ENCODE data around the gene NACA. TPM values are rescaled to one million over a fixed set of nuclear protein-coding genes. Genes with fewer than 3 reads are reported as not detected.

Gene NACA
- total and polyA plus RNA-seq, 2 experiments from 2014 or later, result 1,081 to 2,495 TPM

- peak overlapping the region; percentile 100 for H3K27ac Mint-ChIP-seq
- Histone ChIP-seq H3F3A (replicated peaks; ENCODE audit: low read depth) (0 out of 2 replicates have a peak, but pooled peaks cover 11% of the 10 kb centered on the region), H3K4me3 (peak overlapping the region; percentile 93), H3K27me3 (ENCODE audit: insufficient read depth) (no peaks in the 10 kb centered on the region), H4K20me1 (replicated peaks; ENCODE audit: insufficient read depth) (peaks cover 33% of the 10 kb centered on the region), H3K36me3 (ENCODE audit: insufficient read depth) (peaks cover 27% of the 10 kb centered on the region), H3K9me2 (ENCODE audit: insufficient read depth) (peaks cover 2% of the 10 kb centered on the region; the same call in 1 of the 2 replicates), H3K4me2 (peak overlapping the region; percentile 99), H3K79me2 (replicated peaks; ENCODE audit: insufficient read depth) (peaks cover 44% of the 10 kb centered on the region), H3K27ac (ENCODE audit: low read depth) (peak overlapping the region; percentile 96), H2AFZ (no peak overlapping the region), H3K4me1 (ENCODE audit: insufficient read depth) (peaks cover 32% of the 10 kb centered on the region)
- H3K4me3 Mint-ChIP-seq, result peak overlapping the region; percentile 98
- H3K36me3 Mint-ChIP-seq (ENCODE audit: low read depth), result peaks cover 76% of the 10 kb centered on the region
- ATAC-seq (no peak), DNase-seq (ENCODE audit: low spot score) (no peak)
- H3K27me3 Mint-ChIP-seq (ENCODE audit: insufficient read depth, low read depth, poor library complexity), result peaks cover 7% of the 10 kb centered on the region
- TF ChIP-seq CREB1 (CRISPR knock-in tag; IDR thresholded peaks at IDR 0.05; ENCODE audit: low read depth) (no peak), NANOG (IDR thresholded peaks at IDR 0.05; ENCODE audit: borderline replicate concordance) (no peak), EZH2phosphoT487 (IDR thresholded peaks at IDR 0.05; ENCODE audit: unreplicated experiment) (no peak), EZH2 (IDR thresholded peaks at IDR 0.05; ENCODE audit: low read depth, unreplicated experiment) (no peak), ZNF114 (CRISPR knock-in tag; IDR thresholded peaks at IDR 0.05) (no peak), JUNB (IDR thresholded peaks at IDR 0.05; ENCODE audit: unreplicated experiment) (no peak), POLR2AphosphoS5 (IDR thresholded peaks at IDR 0.05; ENCODE audit: low read depth) (no peak)
- peaks cover 36% of the 10 kb centered on the region for H3K4me1 Mint-ChIP-seq
- H3K9me3 Mint-ChIP-seq, result no peaks in the 10 kb centered on the region
Observed at GRCh38 chr12:56725723-56726102, 614 bp upstream of the NACA start.

- peak overlapping the region; percentile 99 for H3K4me2 ChIP-seq
- H3K79me2 ChIP-seq (replicated peaks; ENCODE audit: insufficient read depth), result peaks cover 54% of the 10 kb centered on the region
- peaks cover 5% of the 10 kb centered on the region; the same call in 1 of the 2 replicates for H3K9me2 ChIP-seq (ENCODE audit: insufficient read depth)
- H3K4me3 ChIP-seq, result peak overlapping the region; percentile 93
- H3K27ac Mint-ChIP-seq, result peak overlapping the region; percentile 100
- H3K27me3 ChIP-seq (ENCODE audit: insufficient read depth), result no peaks in the 10 kb centered on the region
- ATAC-seq, result peak; percentile 7
- H2AFZ ChIP-seq, result 0 out of 2 replicates have a peak overlapping the region, but pooled peaks have one; percentile 72
- DNase-seq (ENCODE audit: low spot score), result peak; percentile 24
- peaks cover 82% of the 10 kb centered on the region for H3K36me3 Mint-ChIP-seq (ENCODE audit: low read depth)
- H3F3A ChIP-seq (replicated peaks; ENCODE audit: low read depth), result 0 out of 2 replicates have a peak, but pooled peaks cover 17% of the 10 kb centered on the region
- H4K20me1 ChIP-seq (replicated peaks; ENCODE audit: insufficient read depth), result peaks cover 44% of the 10 kb centered on the region
- H3K4me3 Mint-ChIP-seq, result peak overlapping the region; percentile 98
- H3K9me3 Mint-ChIP-seq, result no peaks in the 10 kb centered on the region; the same call in 2 of the 3 replicates
- peaks cover 30% of the 10 kb centered on the region for H3K36me3 ChIP-seq (ENCODE audit: insufficient read depth)
- peaks cover 11% of the 10 kb centered on the region for H3K27me3 Mint-ChIP-seq (ENCODE audit: insufficient read depth, low read depth, poor library complexity)
- H3K27ac ChIP-seq (ENCODE audit: low read depth), result peak overlapping the region; percentile 96
- peaks cover 43% of the 10 kb centered on the region for H3K4me1 ChIP-seq (ENCODE audit: insufficient read depth)
- H3K4me1 Mint-ChIP-seq, result peaks cover 47% of the 10 kb centered on the region
- TF ChIP-seq REST (IDR thresholded peaks at IDR 0.05; ENCODE audit: unreplicated experiment), result no peak
- no peak for TF ChIP-seq POLR2AphosphoS5 (IDR thresholded peaks at IDR 0.05; ENCODE audit: low read depth)
- TF ChIP-seq CTCF (conservative IDR thresholded peaks at IDR 0.05; ENCODE audit: low read depth in 2 of 2), result no peak
- TF ChIP-seq NANOG (IDR thresholded peaks at IDR 0.05; ENCODE audit: borderline replicate concordance), result no peak
- TF ChIP-seq JUNB (IDR thresholded peaks at IDR 0.05; ENCODE audit: unreplicated experiment), result no peak
- TF ChIP-seq ZNF331 (CRISPR knock-in tag; IDR thresholded peaks at IDR 0.05; ENCODE audit: low read depth), result no peak
- TF ChIP-seq EZH2 (IDR thresholded peaks at IDR 0.05; ENCODE audit: low read depth, unreplicated experiment), result no peak
- TF ChIP-seq CREB1 (CRISPR knock-in tag; IDR thresholded peaks at IDR 0.05; ENCODE audit: low read depth), result no peak
- no peak for TF ChIP-seq ZNF114 (CRISPR knock-in tag; IDR thresholded peaks at IDR 0.05)
Observed at GRCh38 chr12:56724701-56724971, 463 bp downstream of the NACA start.
